Activated T-cell treated with anti-CD3 and anti-CD28 coated beads for 48 hours (primary cell): ENCODE data around the gene SKA3.
"Not testable (repeated sequence)": the region's sequence is repeated elsewhere in the genome, so short reads cannot be mapped to it uniquely, and the experiment has no call there.

Experiments used
- DNase-seq: peaks from one replicate; pipeline ENCODE4 v3.0.0-alpha.2; 2020; ENCODE audit warnings: low read depth

The SKA3 gene

GRCh38 chr13:21176215-21176981, at the start of gene SKA3, which contains the start of gene MRPL57:
SKA3 (minus strand) TSS chr13:21176552; CDS start chr13:21176477, 75 bp downstream.
MRPL57 (plus strand) TSS chr13:21176658; CDS start chr13:21176917, 259 bp downstream.
- DNase-seq = peak; percentile 92

- no peak for DNase-seq
These were observed 48.7 kb upstream of the SKA3 start for GRCh38 chr13:21225082-21225481.

GRCh38 chr13:21221268-21221667, 44.9 kb upstream of the SKA3 start:
- DNase-seq = no peak

- not testable (repeated sequence) for DNase-seq
These were observed 43.4 kb upstream of the SKA3 start for GRCh38 chr13:21219716-21220115.

- no peak for DNase-seq
These were observed 42.7 kb upstream of the SKA3 start for GRCh38 chr13:21219036-21219381.

GRCh38 chr13:21218351-21219035, 42.1 kb upstream of the SKA3 start:
- no peak for DNase-seq

- no peak for DNase-seq
These were observed 40.0 kb upstream of the SKA3 start for GRCh38 chr13:21216332-21216731.

GRCh38 chr13:21215419-21215818, 39.1 kb upstream of the SKA3 start:
- not testable (repeated sequence) for DNase-seq

- no peak for DNase-seq
These were observed 35.9 kb upstream of the SKA3 start for GRCh38 chr13:21212138-21212775.

GRCh38 chr13:21208652-21209154, 32.4 kb upstream of the SKA3 start:
- DNase-seq = no peak

- DNase-seq = no peak
These were observed 26.6 kb upstream of the SKA3 start for GRCh38 chr13:21202767-21203531.

GRCh38 chr13:21201456-21202190, 25.3 kb upstream of the SKA3 start:
- DNase-seq = not testable (repeated sequence)

- DNase-seq = not testable (repeated sequence)
These were observed 22.0 kb upstream of the SKA3 start for GRCh38 chr13:21198391-21198790.

GRCh38 chr13:21197606-21198225, 21.4 kb upstream of the SKA3 start:
- DNase-seq = not testable (repeated sequence)

GRCh38 chr13:21194756-21195155, 18.4 kb upstream of the SKA3 start:
- DNase-seq = not testable (repeated sequence)

GRCh38 chr13:21186410-21186809, 10.1 kb upstream of the SKA3 start:
- DNase-seq = not testable (repeated sequence)

GRCh38 chr13:21181671-21182070, 5.3 kb upstream of the SKA3 start:
- DNase-seq = no peak

GRCh38 chr13:21176982-21177284, 581 bp upstream of the SKA3 start:
- no peak for DNase-seq

- DNase-seq = no peak
These were observed 617 bp downstream of the SKA3 start for GRCh38 chr13:21175656-21176214.

GRCh38 chr13:21173767-21174166, 2.6 kb downstream of the SKA3 start:
- not testable (repeated sequence) for DNase-seq

- DNase-seq = no peak
These were observed 4.9 kb downstream of the SKA3 start for GRCh38 chr13:21171420-21171819.
